Bronchial epithelial cell (primary cell): ENCODE data around the gene SNAPC3. TPM values are rescaled to one million over a fixed set of nuclear protein-coding genes. Genes with fewer than 3 reads are reported as not detected.

Source experiments
- DNase-seq: peaks from one replicate; pipeline ENCODE4 v3.0.0-alpha.2; 2010; ENCODE audit warnings: low read depth
- FAIRE-seq: peaks from 2 replicates; lab custom pipeline; 2011; peaks lifted over from hg19 to GRCh38; lab: Jason Lieb, UNC
- H3K27me3 ChIP-seq: 2 replicates; pipeline ENCODE4 v1.5.1; 2011; ENCODE audit warnings: low read length; ENCODE audit not compliant: control insufficient read depth, insufficient read depth
- H3K36me3 ChIP-seq: 2 replicates; pipeline ENCODE4 v1.5.1; 2011; ENCODE audit warnings: low read length; ENCODE audit not compliant: control insufficient read depth, insufficient read depth
- H3K4me3 ChIP-seq: 2 replicates; pipeline ENCODE4 v1.5.1; 2011; ENCODE audit warnings: mild to moderate bottlenecking, low read depth, low read length, control low read depth
- total RNA-seq: library from RNA; depleted of rRNA; stranded (reverse); fragments of >200 nt; gene quantifications from 2 replicates; pipeline ENCODE4 v1.2.1, GENCODE V29; 2014
- TF ChIP-seq, protein P1 (sequence below): IDR thresholded peaks from 2 replicates; pipeline ENCODE4 v1.5.1; 2011; ENCODE audit warnings: mild to moderate bottlenecking, moderate library complexity, low read length, control low read depth, inconsistent platforms; ENCODE audit not compliant: insufficient read depth, severe bottlenecking

Gene SNAPC3
- total RNA-seq, 1 donor from 2014 or later: 33.7 TPM

DNA sequence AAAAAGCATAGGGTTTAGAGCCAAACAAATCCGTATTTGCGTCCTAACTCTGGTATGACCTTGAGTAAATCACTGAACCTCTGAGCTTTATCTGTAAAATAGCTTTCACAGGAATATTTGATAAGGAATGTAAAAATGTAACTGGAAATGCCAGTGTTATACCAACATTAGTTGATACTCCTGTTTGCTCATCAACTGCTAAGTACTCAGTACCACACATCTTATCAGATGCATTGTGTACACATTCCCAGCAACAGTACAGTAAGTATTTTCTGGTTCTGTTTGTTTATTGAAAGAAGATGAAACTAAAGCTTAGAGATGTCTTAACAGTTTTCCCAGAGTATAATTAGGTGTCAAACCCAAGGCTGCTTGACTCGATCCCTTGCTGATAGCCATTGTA lies 21.5 kb downstream of the SNAPC3 start:
- Histone ChIP-seq H3K36me3 (peaks cover 10% of the 10 kb centered on the region), H3K27me3 (no peaks in the 10 kb centered on the region), H3K4me3 (no peak overlapping the region)
- DNase-seq: no peak
- FAIRE-seq: no peak
- TF ChIP-seq, protein P1, sequence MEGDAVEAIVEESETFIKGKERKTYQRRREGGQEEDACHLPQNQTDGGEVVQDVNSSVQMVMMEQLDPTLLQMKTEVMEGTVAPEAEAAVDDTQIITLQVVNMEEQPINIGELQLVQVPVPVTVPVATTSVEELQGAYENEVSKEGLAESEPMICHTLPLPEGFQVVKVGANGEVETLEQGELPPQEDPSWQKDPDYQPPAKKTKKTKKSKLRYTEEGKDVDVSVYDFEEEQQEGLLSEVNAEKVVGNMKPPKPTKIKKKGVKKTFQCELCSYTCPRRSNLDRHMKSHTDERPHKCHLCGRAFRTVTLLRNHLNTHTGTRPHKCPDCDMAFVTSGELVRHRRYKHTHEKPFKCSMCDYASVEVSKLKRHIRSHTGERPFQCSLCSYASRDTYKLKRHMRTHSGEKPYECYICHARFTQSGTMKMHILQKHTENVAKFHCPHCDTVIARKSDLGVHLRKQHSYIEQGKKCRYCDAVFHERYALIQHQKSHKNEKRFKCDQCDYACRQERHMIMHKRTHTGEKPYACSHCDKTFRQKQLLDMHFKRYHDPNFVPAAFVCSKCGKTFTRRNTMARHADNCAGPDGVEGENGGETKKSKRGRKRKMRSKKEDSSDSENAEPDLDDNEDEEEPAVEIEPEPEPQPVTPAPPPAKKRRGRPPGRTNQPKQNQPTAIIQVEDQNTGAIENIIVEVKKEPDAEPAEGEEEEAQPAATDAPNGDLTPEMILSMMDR: no peak

DNA sequence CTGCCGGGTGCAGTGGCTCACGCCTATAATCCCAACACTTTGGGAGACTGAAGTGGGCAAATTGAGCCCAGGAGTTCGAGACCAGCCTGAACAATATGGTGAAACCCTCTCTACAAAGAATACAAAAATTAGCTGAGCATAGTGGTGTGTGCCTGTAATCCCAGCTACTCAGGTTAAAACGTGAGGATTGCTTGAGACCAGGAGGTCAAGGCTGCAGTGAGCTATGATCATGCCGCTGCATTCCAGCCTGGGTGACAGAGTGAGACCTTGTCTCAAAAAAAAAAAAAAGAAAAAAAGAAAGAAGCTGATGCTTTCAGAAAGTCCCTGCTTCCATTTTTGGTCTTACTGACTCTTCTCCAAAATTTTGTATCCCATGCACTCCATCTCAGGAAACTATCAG lies 31.3 kb downstream of the SNAPC3 start:
- Histone ChIP-seq H3K4me3 (no peak overlapping the region), H3K36me3 (peaks cover 7% of the 10 kb centered on the region), H3K27me3 (no peaks in the 10 kb centered on the region)
- no peak for DNase-seq
- no peak for FAIRE-seq
- TF ChIP-seq, protein P1: no peak

DNA sequence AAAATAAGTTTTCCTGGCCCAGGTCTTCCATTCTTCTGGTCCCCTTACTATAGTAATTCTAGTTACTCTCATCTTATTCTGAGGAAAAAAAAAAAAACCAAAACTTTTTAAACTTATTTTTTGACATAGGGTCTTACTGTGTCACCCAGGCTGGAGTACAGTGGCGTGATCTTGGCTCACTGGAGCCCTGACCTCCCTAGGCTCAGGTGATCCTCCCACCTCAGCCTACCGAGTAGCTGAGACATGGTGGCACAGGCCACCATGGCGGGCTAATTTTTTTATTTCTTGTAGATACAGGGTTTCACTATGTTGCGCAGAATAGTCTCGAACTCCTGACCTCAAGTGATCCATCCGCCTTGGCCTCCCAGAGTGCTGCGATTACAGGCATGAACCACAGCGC lies 38.4 kb downstream of the SNAPC3 start:
- Histone ChIP-seq H3K36me3 (peaks cover 3% of the 10 kb centered on the region), H3K27me3 (no peaks in the 10 kb centered on the region), H3K4me3 (no peak overlapping the region)
- DNase-seq (no peak), FAIRE-seq (no peak)
- TF ChIP-seq, protein P1: no peak

DNA sequence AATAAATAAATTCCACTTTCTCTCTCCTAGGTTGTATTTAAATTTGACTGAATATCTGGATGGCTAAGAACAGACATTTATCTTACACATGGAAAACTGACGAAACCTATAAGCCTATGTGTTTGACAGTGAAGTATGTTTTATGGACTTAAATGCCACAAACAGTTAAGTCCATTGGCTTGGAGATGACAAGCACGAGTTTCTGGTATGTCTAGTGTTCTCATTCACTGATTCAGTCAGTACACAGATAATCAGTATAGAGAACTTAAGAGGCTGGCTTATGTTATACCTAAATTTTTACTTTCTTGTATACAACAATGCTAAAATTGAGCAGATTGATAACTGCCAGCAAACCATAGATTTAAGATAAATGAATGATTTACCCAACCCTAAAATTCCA lies 38.9 kb downstream of the SNAPC3 start:
- Histone ChIP-seq H3K27me3 (no peaks in the 10 kb centered on the region), H3K4me3 (no peak overlapping the region), H3K36me3 (peaks cover 3% of the 10 kb centered on the region)
- DNase-seq (no peak), FAIRE-seq (no peak)
- TF ChIP-seq, protein P1: no peak

DNA sequence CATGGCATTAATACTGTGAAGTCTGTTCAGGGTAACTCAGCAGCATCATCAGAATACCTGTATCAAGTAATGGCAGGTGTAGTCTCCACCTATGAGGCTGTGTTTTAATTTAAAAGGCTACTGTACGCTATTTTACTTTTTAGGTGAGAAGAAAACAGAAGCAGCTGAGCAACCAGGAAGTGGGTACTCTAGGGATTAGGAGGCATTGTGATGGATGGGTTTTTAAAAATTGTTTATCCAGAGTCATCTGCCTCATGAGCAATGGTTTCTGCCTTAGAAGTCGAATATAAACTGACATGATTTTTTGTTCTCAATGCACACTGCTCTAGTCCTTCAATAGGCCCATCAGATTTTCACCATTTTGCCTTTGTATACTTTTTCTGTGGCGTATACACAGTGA lies 45.5 kb downstream of the SNAPC3 start:
- FAIRE-seq: no peak
- TF ChIP-seq, protein P1: no peak

DNA sequence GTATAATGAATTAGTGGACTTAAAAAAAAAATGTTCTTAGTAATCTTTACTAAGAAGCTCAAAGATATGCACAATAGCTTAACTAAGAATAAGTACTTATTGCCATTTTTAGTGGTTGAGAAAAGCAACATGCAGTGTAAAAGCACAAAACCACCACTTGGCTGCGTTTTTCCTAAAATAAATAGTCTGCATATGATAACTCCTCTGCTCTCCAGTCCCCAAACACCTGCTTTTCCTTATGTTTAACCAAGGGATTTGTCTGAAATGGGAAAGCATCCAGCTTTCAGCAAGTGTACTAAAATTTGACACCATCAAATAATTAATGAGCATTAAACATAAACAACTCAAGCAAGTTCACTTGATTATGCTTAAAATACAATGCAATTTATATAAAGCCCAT lies 46.7 kb downstream of the SNAPC3 start:
- DNase-seq (no peak), FAIRE-seq (no peak)
- Histone ChIP-seq H3K27me3 (no peaks in the 10 kb centered on the region), H3K36me3 (peaks cover 2% of the 10 kb centered on the region), H3K4me3 (no peak overlapping the region)
- TF ChIP-seq, protein P1: no peak

More for the DNA sequence above, 45.5 kb downstream of the SNAPC3 start:
- H3K4me3 ChIP-seq: no peak overlapping the region
- DNase-seq: no peak
- H3K36me3 ChIP-seq: peaks cover 2% of the 10 kb centered on the region
- H3K27me3 ChIP-seq: no peaks in the 10 kb centered on the region
